HG02970 (cell line): ENCODE results near the gene CHST11.

Source experiments
- ATAC-seq: cut with Tn5 transposase; IDR thresholded peaks from one replicate; pipeline ENCODE4 v1.9.1; 2021; ENCODE audit warnings: mild to moderate bottlenecking, moderate library complexity, moderate number of reproducible peaks; ENCODE audit not compliant: unreplicated experiment, low FRiP score

The CHST11 gene

GRCh38 chr12:104721039-104721405, 264.3 kb downstream of the CHST11 start:
- no peak for ATAC-seq

DNA sequence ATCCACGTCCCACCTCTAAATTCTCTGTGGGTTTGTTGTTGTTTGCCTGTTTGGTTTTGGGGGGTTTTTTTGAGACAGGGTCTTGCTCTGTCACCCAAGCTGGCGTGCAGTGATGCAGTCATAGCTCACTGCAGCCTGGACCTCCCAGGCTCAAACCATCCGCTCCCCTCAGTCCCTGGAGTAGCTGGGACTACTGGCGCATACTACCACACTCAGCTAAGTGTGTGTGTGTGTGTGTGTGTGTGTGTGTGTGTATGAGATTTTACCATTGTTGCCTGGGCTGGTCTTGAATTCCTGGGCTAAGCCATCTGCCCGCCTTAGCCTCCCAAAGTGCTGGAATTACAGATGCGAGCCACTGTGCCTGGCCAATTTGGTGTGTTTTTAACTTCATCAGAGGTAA, 265.2 kb downstream of the CHST11 start:
- ATAC-seq = no peak

GRCh38 chr12:104722601-104723534, 266.1 kb downstream of the CHST11 start:
- ATAC-seq = no peak

DNA sequence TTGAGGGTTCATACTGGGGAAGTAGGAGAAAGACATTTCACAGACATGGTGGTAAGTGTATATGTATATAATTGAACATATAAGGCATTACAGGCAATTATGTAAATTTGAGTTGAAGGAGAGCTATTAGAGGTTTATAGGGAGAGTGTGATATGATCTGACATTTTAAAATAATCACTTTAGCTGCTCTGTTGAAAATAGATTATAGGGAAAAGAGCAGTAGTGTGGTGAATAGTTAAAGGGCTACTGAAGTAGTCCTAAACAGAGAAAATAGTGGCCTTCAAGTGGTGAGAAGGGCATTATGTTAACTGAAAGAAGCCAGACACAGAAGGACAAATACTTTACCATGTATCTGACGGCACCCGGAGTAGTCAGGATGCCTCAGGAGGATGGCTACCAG, 267.1 kb downstream of the CHST11 start:
- no peak for ATAC-seq

DNA sequence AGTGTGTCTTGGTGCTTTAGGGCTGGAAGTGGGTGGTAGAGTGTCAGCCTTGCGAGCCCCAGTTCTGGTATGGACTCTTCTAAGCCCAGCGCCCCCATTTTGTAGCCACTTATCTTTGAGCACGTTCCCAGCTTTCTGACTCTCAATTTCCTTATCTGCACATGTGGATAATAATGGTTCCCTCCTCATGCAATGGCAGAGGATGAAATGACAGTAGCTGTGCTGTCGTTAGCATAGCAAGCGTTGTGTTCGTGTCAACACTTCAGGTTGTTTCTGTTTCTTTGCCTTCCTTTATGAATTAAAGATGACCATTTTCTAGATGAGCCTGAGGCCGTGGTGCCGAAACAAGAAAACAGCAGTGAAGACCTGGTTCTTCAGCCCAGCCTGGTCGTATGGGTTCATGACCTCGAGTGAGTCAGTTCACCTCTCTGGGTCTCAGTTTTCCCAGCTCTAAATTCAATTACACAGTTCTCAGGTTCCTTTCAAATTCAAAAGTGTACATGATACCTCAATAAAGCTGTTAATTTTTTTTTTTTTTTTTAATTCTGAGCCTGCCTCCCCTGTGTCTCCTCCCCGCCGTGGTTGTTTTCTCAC, 268.3 kb downstream of the CHST11 start:
- ATAC-seq = no peak

GRCh38 chr12:104725610-104726009, 268.9 kb downstream of the CHST11 start:
- no peak for ATAC-seq

- ATAC-seq = no peak
These were observed 271.1 kb downstream of the CHST11 start for GRCh38 chr12:104727726-104728465.

- ATAC-seq = no peak
These were observed 272.3 kb downstream of the CHST11 start for GRCh38 chr12:104729091-104729490.

DNA sequence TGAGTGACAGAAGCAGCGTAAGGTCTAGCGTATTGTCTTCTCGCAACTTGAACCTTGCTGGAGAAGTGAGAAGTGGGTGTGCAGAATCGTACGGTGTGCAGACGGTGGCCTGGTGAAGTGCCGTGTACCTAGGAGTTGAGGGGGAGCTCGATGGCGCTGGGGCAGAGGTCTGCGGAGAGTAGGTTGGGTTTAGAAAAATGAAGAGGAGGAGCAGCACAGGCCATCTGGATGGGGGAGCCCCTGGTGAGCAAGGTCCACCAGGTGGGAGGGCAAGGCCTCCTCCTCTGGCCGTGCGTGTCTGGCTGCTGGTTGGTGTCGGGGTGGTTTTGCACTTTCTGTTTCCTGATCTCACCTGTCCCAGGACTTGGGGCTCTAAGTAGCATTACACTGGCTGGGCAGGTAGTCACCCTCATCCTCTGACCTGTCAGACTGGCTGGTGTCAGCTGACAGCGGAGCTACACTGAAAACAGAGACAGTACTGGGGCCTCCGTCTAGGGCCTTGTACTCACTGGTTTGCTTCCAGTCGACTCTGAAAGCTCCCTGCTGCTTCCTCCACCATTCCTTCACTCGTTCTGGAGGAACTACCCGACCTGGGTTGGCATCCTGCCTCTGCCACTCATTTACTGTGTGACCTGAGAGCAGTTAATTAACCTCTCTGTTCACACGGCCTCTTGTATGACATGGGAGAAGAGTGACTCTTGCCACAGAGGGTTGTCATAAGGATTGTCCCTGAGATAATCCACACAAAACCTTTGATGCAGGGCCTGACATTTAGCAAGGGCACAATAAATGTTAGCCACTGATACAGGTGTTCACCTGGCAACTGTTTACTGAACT, 273.1 kb downstream of the CHST11 start:
- ATAC-seq = no peak

DNA sequence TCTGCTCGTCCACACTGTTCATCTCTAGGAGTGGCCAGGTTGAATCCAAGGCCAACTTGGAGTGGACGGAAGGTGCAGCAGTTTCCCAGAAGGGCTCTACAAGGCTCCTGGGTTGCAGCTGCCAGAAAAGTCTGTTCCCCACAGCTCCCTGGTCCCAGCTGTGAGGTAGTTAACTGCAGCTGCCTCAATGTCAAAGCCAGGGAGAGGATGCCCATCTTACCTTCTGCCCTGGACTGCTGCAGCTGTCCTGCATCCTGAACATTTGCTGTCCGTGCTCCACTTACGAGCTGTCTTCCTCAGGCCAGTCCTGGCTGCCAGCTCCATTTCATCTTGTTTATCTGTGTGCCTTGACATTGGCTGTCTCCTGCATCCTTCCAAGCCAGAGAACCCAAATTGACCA, 274.0 kb downstream of the CHST11 start:
- ATAC-seq = no peak

DNA sequence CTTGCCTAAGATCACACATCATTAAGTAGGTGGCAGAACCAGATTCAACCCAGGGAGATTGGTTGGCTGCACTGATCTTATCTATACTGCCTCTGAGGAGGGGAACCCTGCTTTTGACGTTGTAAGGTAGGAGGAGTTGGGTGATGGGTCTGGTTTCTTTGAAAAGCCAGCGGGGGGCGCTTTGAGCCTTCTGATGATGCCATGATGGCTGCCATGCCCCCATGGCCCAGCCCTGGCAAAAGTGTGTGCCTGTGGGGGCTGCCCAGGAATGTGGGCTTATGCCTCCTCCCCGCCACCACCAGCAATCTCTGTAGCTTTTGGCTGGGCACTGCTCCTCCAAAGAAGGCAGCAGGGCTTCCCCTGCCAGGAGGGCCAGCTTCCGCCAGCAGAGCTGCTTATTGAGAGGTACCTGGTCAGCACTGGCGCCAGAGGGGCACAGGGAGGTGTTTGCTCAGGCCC, 277.0 kb downstream of the CHST11 start:
- ATAC-seq = no peak

- ATAC-seq = no peak
These were observed 277.9 kb downstream of the CHST11 start for GRCh38 chr12:104734541-104735095.

DNA sequence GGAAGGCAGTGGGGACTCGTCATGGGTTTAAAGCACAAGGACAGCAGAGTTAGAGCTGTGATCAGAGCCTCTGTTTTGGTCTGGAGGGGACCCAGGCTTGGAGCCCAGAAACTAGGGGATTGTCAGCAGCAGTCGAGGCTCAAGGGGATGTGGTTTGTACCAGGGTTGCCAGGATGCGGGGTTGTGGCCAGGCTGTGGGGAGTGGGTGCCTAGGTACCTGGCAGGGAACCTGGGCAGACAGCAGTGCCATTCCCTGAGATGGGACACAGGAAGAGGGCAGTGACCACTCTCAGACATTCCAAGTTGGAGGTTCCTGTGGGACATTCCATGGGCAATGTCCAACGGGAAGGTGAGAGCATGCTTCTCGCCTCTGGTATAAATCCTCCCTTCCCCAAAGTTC, 279.1 kb downstream of the CHST11 start:
- ATAC-seq = no peak

GRCh38 chr12:104736307-104736706, 279.6 kb downstream of the CHST11 start:
- no peak for ATAC-seq

DNA sequence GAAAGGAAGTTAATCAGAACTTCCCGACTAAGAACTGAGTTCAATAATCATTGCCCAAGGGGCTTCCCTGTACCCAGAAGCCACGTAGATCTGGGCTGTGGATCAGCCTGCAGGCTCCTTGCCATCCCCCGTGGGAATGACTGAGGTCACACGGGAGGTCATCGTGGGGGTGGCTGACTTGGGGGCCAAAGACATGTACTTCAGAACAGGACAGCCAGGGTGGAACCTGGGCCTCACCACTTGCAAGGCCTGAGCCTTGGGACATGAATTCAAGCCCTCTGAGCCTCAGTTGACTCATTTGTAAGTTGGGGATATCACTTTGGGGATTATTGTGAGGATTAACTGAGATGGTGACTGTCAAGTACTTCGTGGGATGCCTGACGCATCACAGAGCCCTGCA, 280.4 kb downstream of the CHST11 start:
- ATAC-seq = no peak

- no peak for ATAC-seq
These were observed 281.1 kb downstream of the CHST11 start for GRCh38 chr12:104737791-104738301.

DNA sequence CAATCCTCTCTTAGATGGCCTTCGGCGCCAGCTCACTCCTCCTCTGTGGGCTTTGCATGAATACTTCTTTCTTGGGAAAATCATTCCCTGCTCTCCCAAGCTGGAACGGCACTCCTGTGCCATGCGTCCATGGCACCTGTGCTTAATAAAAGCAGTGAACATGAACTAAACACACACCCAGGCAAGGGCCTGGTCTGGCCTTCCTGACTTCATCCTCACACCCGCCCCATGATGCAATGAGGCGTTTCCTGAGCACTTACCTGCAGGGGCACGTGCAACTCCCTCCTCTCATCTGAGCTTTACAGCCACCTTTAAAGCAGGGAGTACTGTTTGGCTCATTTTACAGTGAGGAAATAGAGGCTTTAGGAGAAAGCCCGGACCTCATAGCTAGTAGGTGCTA, 281.6 kb downstream of the CHST11 start:
- no peak for ATAC-seq

GRCh38 chr12:104738776-104739642, 282.3 kb downstream of the CHST11 start:
- ATAC-seq = no peak

GRCh38 chr12:104740668-104741067, 283.9 kb downstream of the CHST11 start:
- no peak for ATAC-seq
